ENCODE results near the gene MINDY4. TPM values are rescaled to one million over a fixed set of nuclear protein-coding genes. Genes with fewer than 3 reads are reported as not detected.

Gene MINDY4
- total and polyA plus RNA-seq, 2 of the 13 experiments (the other 11 are each of a cell fraction or from before 2014, with no cell fraction given), result not detected

DNA sequence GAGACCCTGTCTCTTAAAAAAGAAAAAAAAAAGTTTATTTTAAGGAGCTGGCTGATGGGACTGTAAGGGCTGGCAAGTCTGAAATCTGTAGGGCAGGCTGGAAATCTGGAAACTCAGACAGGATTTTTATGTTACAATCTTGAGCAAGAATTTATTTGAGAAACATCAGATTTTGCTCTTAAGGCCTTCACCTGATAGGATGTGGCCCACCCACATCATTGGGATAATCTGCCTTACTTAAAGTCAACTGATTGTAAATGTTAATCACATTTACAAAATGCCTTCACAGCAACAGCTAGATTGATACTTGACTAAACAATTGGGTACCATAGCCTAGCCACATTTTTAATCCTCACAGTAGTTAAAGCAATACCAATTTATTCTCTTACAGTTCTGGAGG, 11.5 kb downstream of the MINDY4 start:
- Histone ChIP-seq H3K36me3 (replicated peaks in 1 of 2; ENCODE audit: control insufficient read depth in 1 of 2, insufficient read depth in 2 of 2, low read length in 2 of 2) (no peaks in the 10 kb centered on the region), H3K27me3 (ENCODE audit: control insufficient read depth in 1 of 2, insufficient read depth in 2 of 2, low read length in 2 of 2) (peaks cover 0 to 7% of the 10 kb centered on the region in 2 experiments; a peak in 1 of 5 replicates), H4K20me1 (ENCODE audit: insufficient read depth, low read length) (no peaks in the 10 kb centered on the region), H3K79me2 (ENCODE audit: insufficient read depth, low read length) (no peaks in the 10 kb centered on the region), H3K4me3 (replicated peaks in 1 of 3; ENCODE audit: insufficient read depth in 1 of 3, low read depth in 2 of 3, low read length in 3 of 3) (no peak overlapping the region), H3K27ac (ENCODE audit: extremely low read length, insufficient read depth, low read length) (no peak overlapping the region), H3K9me3 (ENCODE audit: low read length) (no peaks in the 10 kb centered on the region), H2AFZ (ENCODE audit: low read length) (no peak overlapping the region), H3K4me1 (ENCODE audit: insufficient read depth, low read length) (no peaks in the 10 kb centered on the region), H3K4me2 (ENCODE audit: low read depth, low read length) (no peak overlapping the region), H3K9ac (ENCODE audit: insufficient read depth, low read depth, low read length) (no peak overlapping the region)
- BruUV-seq (replicated peaks), result no TSS peak
- TF ChIP-seq ZNF749 (CRISPR knock-in tag; IDR thresholded peaks at IDR 0.05; ENCODE audit: borderline replicate concordance) (no peak), ZNF619 (CRISPR knock-in tag; IDR thresholded peaks at IDR 0.05) (no peak), ZBTB1 (CRISPR knock-in tag; IDR thresholded peaks at IDR 0.05; ENCODE audit: borderline replicate concordance) (no peak), HINFP (CRISPR knock-in tag; IDR thresholded peaks at IDR 0.05; ENCODE audit: low read depth) (no peak), ZNF432 (CRISPR knock-in tag; IDR thresholded peaks at IDR 0.05; ENCODE audit: borderline replicate concordance) (no peak), HOXA9 (CRISPR knock-in tag; IDR thresholded peaks at IDR 0.05; ENCODE audit: borderline replicate concordance) (no peak), MEIS1 (CRISPR knock-in tag; IDR thresholded peaks at IDR 0.05; ENCODE audit: borderline replicate concordance) (no peak), ZMYM4 (CRISPR knock-in tag; IDR thresholded peaks at IDR 0.05) (no peak), ZSCAN25 (CRISPR knock-in tag; IDR thresholded peaks at IDR 0.05) (no peak), CEBPB (IDR thresholded peaks at IDR 0.05; ENCODE audit: borderline replicate concordance, low read depth, low read length) (no peak), CSRNP1 (CRISPR knock-in tag; IDR thresholded peaks at IDR 0.05) (no peak), PHF5A (CRISPR knock-in tag; IDR thresholded peaks at IDR 0.05; ENCODE audit: low read depth, unreplicated experiment) (no peak)
- TF ChIP-seq, protein P1, sequence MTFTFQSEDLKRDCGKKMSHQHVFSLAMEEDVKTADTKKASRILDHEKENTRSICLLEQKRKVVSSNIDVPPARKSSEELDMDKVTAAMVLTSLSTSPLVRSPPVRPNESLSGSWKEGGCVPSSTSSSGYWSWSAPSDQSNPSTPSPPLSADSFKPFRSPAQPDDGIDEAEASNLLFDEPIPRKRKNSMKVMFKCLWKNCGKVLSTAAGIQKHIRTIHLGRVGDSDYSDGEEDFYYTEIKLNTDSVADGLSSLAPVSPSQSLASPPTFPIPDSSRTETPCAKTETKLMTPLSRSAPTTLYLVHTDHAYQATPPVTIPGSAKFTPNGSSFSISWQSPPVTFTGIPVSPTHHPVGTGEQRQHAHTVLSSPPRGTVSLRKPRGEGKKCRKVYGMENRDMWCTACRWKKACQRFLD (CRISPR knock-in tag; IDR thresholded peaks at IDR 0.05; ENCODE audit: borderline replicate concordance), result no peak
- TF ChIP-seq, protein P2, sequence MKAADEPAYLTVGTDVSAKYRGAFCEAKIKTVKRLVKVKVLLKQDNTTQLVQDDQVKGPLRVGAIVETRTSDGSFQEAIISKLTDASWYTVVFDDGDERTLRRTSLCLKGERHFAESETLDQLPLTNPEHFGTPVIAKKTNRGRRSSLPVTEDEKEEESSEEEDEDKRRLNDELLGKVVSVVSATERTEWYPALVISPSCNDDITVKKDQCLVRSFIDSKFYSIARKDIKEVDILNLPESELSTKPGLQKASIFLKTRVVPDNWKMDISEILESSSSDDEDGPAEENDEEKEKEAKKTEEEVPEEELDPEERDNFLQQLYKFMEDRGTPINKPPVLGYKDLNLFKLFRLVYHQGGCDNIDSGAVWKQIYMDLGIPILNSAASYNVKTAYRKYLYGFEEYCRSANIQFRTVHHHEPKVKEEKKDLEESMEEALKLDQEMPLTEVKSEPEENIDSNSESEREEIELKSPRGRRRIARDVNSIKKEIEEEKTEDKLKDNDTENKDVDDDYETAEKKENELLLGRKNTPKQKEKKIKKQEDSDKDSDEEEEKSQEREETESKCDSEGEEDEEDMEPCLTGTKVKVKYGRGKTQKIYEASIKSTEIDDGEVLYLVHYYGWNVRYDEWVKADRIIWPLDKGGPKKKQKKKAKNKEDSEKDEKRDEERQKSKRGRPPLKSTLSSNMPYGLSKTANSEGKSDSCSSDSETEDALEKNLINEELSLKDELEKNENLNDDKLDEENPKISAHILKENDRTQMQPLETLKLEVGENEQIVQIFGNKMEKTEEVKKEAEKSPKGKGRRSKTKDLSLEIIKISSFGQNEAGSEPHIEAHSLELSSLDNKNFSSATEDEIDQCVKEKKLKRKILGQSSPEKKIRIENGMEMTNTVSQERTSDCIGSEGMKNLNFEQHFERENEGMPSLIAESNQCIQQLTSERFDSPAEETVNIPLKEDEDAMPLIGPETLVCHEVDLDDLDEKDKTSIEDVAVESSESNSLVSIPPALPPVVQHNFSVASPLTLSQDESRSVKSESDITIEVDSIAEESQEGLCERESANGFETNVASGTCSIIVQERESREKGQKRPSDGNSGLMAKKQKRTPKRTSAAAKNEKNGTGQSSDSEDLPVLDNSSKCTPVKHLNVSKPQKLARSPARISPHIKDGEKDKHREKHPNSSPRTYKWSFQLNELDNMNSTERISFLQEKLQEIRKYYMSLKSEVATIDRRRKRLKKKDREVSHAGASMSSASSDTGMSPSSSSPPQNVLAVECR (CRISPR knock-in tag; IDR thresholded peaks at IDR 0.05; ENCODE audit: borderline replicate concordance), result no peak
- in situ Hi-C loops (cut with HindIII; ENCODE audit: extremely low pct_ligation_motif_present, low pct_unique_long_range_greater_than_20kb) (no loop called here), intact Hi-C loops (cut with micrococcal nuclease; ENCODE audit: unreplicated experiment) (no loop called here)
- ChIA-PET CTCF (ENCODE audit: low intra/inter-chr PET ratio, low total read pairs) (no interaction called here), POLR2A (no interaction called here)
- ATAC-seq (no peak), DNase-seq (ENCODE audit: low spot score) (no peak), FAIRE-seq (no peak)

All from HepG2 (cell line).